Astrocyte (in vitro differentiated cells and primary cell): ENCODE results near the gene IGDCC3.

Experiments used
- EZH2 ChIP-seq: IDR thresholded peaks from 2 replicates; pipeline ENCODE4 v1.6.1; 2012; ENCODE audit warnings: mild to moderate bottlenecking, low read length, inconsistent platforms; ENCODE audit not compliant: insufficient read depth
- TF ChIP-seq, protein P1 (sequence below): IDR thresholded peaks from 2 replicates; pipeline ENCODE4 v1.5.1; 2011; ENCODE audit warnings: low read depth, mild to moderate bottlenecking, inconsistent platforms, low read length, moderate library complexity; ENCODE audit not compliant: insufficient read depth

DNA sequence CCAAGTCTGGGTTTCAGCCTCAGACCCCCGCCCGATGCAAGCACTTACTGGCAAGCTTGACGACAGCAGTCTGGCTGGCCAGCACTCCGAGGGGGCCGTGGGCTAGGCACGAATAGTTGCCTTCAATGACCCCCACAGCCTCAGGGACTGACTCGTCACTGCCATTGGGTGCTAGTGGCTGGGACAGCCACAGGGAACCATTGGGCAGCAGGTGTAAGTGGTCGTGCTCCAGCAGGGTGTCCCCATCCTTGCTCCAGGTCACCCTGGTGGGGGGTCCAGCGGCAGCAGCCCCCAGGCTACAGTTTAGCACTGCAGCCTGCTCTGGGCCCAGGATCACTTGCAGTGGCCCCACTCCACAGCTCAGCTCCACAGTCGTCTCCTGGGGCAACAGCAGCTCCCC lies 33.2 kb upstream of the IGDCC3 start:
- TF ChIP-seq, protein P1, sequence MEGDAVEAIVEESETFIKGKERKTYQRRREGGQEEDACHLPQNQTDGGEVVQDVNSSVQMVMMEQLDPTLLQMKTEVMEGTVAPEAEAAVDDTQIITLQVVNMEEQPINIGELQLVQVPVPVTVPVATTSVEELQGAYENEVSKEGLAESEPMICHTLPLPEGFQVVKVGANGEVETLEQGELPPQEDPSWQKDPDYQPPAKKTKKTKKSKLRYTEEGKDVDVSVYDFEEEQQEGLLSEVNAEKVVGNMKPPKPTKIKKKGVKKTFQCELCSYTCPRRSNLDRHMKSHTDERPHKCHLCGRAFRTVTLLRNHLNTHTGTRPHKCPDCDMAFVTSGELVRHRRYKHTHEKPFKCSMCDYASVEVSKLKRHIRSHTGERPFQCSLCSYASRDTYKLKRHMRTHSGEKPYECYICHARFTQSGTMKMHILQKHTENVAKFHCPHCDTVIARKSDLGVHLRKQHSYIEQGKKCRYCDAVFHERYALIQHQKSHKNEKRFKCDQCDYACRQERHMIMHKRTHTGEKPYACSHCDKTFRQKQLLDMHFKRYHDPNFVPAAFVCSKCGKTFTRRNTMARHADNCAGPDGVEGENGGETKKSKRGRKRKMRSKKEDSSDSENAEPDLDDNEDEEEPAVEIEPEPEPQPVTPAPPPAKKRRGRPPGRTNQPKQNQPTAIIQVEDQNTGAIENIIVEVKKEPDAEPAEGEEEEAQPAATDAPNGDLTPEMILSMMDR: no peak
- no peak for TF ChIP-seq EZH2
